GM21786 (cell line): ENCODE results near the gene MAP4K3.

Source experiments
- ATAC-seq: cut with Tn5 transposase; IDR thresholded peaks from one replicate; pipeline ENCODE4 v1.9.1; 2021; ENCODE audit not compliant: unreplicated experiment

Gene MAP4K3

GRCh38 chr2:39447266-39448168, 10.4 kb upstream of the MAP4K3 start:
- ATAC-seq = no peak

- ATAC-seq = no peak
Observed at GRCh38 chr2:39445934-39446333, 8.8 kb upstream of the MAP4K3 start.

- no peak for ATAC-seq
Observed at GRCh38 chr2:39443009-39443408, 5.9 kb upstream of the MAP4K3 start.

GRCh38 chr2:39437522-39438296, 624 bp upstream of the MAP4K3 start:
- ATAC-seq = peak; percentile 35

- no peak for ATAC-seq
Observed at GRCh38 chr2:39435741-39436591, 1.1 kb downstream of the MAP4K3 start.

GRCh38 chr2:39435234-39435633, 1.9 kb downstream of the MAP4K3 start:
- no peak for ATAC-seq

GRCh38 chr2:39434233-39434897, 2.7 kb downstream of the MAP4K3 start:
- ATAC-seq = no peak

- ATAC-seq = no peak
Observed at GRCh38 chr2:39433586-39434195, 3.4 kb downstream of the MAP4K3 start.

- no peak for ATAC-seq
Observed at GRCh38 chr2:39432701-39433100, 4.4 kb downstream of the MAP4K3 start.

GRCh38 chr2:39431592-39432316, 5.3 kb downstream of the MAP4K3 start:
- no peak for ATAC-seq

GRCh38 chr2:39429746-39430145, 7.3 kb downstream of the MAP4K3 start:
- no peak for ATAC-seq

- ATAC-seq = no peak
Observed at GRCh38 chr2:39424951-39425350, 12.1 kb downstream of the MAP4K3 start.

- no peak for ATAC-seq
Observed at GRCh38 chr2:39422700-39423099, 14.4 kb downstream of the MAP4K3 start.

- ATAC-seq = no peak
Observed at GRCh38 chr2:39421354-39421753, 15.7 kb downstream of the MAP4K3 start.

GRCh38 chr2:39419282-39420223, 17.5 kb downstream of the MAP4K3 start:
- ATAC-seq = no peak

GRCh38 chr2:39418491-39418890, 18.6 kb downstream of the MAP4K3 start:
- no peak for ATAC-seq

GRCh38 chr2:39416140-39416539, 20.9 kb downstream of the MAP4K3 start:
- ATAC-seq = no peak

- ATAC-seq = no peak
Observed at GRCh38 chr2:39413063-39413737, 23.9 kb downstream of the MAP4K3 start.
